ENCODE results near the gene XPR1.
"Not testable (repeated sequence)": the region's sequence is repeated elsewhere in the genome, so short reads cannot be mapped to it uniquely, and the experiment has no call there.

XPR1 gene

DNA sequence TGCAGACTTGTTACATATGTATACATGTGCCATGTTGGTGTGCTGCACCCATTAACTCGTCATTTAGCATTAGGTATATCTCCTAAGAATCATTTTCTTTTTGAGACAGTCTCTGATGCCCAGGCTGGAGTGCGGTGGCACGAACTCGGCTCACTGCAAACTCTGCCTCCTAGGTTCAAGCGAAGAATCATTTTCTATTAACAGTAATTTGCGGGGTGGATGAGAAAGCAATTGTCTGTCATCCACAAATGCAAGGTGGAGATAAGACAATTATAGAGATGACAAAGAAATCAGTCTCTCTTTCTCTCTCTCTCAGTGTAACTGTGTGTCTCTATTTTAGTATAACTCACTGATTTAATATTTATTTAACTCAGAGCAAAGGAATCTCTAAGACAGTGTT, 149.9 kb downstream of the XPR1 start:
- no peak for DNase-seq (ENCODE audit: low read depth, low spot score)

DNA sequence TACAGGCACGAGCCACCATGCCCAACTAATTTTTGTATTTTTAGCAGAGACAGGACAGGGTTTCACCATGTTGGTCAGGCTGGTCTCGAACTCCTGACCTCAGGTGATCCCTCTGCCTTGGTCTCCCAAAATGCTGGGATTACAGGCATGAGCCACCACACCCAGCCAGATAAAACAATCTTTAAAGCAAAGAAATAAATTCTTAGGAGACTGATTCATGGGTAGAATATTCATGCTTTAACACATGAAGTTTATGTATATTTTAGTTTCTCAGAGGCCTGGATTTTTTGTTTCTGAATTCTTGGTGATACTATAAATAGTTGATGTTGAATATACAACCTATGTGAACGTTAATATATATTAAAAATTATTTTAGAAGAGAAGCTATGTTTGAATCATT, 153.5 kb downstream of the XPR1 start:
- DNase-seq (ENCODE audit: low read depth, low spot score): no peak

DNA sequence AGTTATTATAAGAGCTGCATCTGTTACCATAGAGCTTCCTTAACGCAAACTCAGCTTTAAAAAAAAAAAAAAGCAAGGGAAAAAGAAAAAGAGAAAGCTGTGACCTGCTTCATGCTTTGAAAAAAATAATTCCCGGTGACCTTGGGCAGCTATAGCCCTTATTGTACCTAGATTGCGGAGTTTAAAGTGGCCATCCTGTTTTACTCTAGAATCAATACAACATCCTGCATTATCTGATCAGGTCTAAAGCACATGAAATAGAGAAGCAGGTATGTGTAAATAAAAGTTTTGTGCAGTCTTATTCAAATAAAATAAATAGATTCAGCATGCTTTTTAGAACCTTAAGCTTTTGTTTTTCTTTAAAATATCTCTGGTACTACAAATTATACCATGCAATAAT, 154.1 kb downstream of the XPR1 start:
- no peak for DNase-seq (ENCODE audit: low read depth, low spot score)

DNA sequence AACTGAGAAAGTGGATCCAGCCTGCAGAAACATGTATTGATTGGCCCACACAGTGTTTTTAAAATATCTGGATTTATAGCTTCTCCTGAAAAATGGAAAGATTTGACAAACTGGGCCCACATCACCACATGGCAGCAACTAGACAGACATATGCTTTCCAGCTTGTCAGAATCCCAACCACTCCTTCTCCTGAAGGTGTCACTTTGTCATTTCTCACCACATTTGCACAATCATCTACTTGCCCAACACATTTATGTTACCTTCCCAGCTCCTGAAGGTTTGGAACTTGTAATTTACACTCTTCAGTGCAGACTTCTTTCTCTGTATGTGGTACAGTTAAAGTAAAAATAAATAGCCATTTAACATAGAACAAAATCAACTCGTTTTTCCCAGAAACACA, 154.8 kb downstream of the XPR1 start:
- DNase-seq (ENCODE audit: low read depth, low spot score): no peak

GRCh38 chr1:180787628-180788307, 155.9 kb downstream of the XPR1 start:
- DNase-seq (ENCODE audit: low read depth, low spot score): no peak

DNA sequence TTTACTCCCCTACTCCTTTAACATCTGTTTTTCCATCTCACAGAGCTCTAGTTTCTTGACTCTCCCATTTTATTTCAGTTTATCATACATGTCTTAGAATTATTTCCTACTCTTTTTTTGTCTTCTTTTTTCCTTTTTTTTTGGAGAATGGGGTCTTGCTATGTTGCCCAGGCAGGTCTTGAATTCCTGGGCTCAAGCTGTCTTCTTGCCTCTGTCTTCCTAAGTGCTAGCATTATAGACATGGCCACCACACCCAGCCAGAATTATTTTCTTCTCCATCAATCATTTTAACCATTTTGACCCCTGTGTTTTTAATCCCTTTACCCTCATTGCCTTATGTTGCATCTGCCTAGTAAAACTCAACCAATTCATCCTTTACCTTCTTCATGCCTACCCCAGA, 157.6 kb downstream of the XPR1 start:
- DNase-seq (ENCODE audit: low read depth, low spot score): no peak

GRCh38 chr1:180791152-180791551, 159.3 kb downstream of the XPR1 start:
- not testable (repeated sequence) for DNase-seq (ENCODE audit: low read depth, low spot score)

DNA sequence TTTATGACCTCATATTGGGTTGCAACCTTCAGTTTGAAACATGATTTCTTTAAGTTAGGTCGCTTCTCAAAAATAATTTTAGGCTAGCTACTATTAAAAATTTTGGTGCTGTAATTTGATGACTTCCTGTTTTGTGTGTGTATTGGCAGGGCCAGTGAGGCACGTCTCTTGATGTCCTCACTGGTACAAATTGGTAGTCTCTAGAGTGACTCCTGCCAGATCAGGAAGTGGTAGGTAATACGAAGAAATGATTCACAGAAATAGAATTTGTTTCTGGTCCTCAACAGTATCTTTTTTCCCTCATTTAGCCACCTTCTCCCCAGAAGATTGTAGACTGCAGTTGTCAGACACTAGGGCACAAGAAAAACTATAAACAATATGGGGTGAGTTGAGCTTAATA, 160.0 kb downstream of the XPR1 start:
- no peak for DNase-seq (ENCODE audit: low read depth, low spot score)

DNA sequence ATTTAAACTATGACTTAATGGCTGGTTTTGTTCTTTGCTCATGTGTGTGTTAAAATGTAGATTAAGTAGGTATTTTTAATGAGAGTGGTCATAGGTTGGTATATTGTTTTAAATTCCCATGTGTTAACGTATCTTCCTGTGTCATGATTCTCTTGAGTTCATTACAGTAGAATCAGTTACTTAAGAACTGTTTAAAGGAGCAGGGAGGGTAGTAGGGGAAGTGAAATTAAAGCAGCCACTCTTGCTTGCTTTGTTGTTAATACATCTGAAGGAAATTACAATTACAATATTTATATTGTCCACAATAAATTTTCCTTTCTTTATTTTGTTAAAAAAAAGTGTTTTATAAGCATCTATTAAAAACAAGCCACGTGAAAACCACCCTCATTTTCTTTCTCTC, 161.6 kb downstream of the XPR1 start:
- DNase-seq (ENCODE audit: low read depth, low spot score): no peak

DNA sequence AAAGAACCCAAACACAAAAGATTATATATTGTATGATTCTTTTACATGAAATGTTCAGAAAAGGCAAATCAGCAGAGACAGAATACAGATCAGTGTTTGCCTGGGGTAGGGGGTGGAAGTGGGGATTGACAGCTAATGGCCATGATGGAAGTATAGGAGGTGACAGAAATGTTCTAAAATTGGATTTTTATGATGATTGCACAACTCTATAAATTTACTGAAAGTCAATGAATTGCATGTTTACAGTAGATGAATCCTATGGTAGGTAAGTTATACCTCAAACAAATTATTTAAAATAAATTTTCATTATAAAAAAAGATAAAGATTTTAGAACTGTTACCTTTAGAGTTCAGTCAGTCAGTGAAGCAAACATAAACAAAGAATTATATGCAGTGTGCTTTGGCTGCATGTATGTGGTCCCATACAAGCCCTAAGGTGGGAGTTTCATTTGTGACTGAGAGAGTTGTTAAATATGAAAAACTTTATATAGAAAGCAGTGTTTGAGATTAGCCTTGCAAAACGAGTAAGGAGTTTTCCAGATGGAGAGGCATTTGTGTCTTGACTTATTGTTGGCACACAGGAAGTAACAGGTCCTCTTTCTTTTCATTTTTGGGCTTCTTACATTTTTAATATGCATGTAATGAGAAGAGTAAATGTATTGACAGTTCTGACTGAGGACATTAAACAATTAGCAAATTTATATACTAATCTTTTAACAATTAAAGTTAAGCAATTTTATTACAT, 165.2 kb downstream of the XPR1 start:
- no peak for DNase-seq (ENCODE audit: low read depth, low spot score)

DNA sequence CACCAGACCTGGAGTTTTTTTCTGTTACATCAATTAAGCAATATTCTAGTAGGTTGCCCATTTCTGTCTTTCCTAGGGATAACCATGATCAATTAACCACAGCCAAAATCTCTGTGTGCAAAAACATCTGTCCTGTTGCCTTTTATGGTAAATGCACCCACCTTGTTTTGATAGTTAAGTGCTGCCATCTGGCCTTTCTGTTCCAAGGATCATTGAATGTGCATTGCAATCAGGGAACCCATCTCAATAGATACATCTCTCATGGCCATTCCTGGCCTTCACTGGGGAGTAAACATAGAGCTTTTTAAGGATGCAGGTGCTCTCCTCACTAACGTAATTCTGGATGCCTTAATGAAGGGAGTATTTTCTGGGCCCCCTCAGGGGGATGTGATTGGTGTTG, 169.1 kb downstream of the XPR1 start:
- no peak for DNase-seq (ENCODE audit: low read depth, low spot score)

- DNase-seq (ENCODE audit: low read depth, low spot score): no peak
These were observed 171.0 kb downstream of the XPR1 start for GRCh38 chr1:180802813-180803212.

GRCh38 chr1:180805316-180805715, 173.5 kb downstream of the XPR1 start:
- DNase-seq (ENCODE audit: low read depth, low spot score): no peak

- DNase-seq (ENCODE audit: low read depth, low spot score): no peak
These were observed 179.5 kb downstream of the XPR1 start for GRCh38 chr1:180811298-180811697.

DNA sequence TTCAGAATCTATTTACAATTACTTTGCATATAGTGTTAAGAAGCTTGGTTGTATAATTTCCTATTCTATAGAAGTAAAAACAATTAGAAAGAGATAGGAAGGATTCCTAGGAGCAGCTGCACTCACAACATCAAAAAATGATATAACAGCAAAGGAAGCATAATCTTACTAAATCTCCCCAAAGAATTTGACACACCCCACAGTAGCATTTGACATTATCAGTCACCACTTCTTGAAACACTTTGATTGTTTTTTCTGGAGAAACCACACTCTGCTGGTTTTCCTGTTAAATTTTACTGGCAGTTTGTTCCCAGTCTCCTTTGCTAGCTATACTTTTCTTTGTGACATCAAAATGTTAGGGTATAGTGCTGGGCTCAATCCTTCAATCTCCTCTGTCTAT, 180.1 kb downstream of the XPR1 start:
- no peak for DNase-seq (ENCODE audit: low read depth, low spot score)

GRCh38 chr1:180814258-180814657, 182.4 kb downstream of the XPR1 start:
- no peak for DNase-seq (ENCODE audit: low read depth, low spot score)

- no peak for DNase-seq (ENCODE audit: low read depth, low spot score)
These were observed 183.4 kb downstream of the XPR1 start for GRCh38 chr1:180815188-180815587.

GRCh38 chr1:180816132-180816531, 184.3 kb downstream of the XPR1 start:
- no peak for DNase-seq (ENCODE audit: low read depth, low spot score)

DNA sequence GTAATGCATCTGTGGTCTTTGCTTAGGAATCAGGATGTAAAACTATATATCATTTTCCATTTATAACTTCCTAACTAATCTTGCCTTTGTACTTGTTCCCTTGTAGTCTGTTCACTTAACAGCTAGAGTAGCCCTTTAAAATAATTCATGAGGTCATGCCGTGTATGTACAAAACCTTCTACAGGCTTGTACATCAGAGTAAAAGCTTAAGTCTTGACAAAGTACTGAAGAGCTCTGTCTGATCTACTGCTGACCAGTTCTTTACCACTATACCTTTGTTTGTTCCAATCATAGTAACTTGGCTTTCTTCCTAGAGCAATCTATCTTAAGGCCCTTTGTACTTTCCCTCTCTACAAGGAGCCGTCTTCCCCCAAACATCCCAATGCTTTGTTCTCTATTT, 190.1 kb downstream of the XPR1 start:
- no peak for DNase-seq (ENCODE audit: low read depth, low spot score)

DNA sequence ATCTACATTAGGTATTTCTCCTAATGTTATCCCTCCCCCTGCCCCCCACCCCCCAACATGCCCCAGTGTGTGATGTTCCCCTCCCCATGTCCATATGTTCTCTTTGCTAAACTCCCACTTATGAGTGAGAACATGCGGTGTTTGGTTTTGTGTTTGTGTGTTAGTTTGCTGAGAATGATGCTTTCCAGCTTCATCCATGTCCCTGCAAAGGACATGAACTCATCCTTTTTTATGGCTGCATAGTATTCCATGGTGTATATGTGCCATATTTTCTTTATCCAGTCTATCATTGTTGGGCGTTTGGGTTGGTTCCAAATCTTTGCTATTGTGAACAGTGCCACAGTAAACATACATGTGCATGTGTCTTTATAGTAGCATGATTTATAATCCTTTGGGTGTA, 199.7 kb downstream of the XPR1 start:
- DNase-seq (ENCODE audit: low read depth, low spot score): not testable (repeated sequence)

GRCh38 chr1:180833180-180833579, 201.4 kb downstream of the XPR1 start:
- DNase-seq (ENCODE audit: low read depth, low spot score): not testable (repeated sequence)

- DNase-seq (ENCODE audit: low read depth, low spot score): no peak
These were observed 204.6 kb downstream of the XPR1 start for GRCh38 chr1:180836449-180836848.

GRCh38 chr1:180837020-180837419, 205.2 kb downstream of the XPR1 start:
- DNase-seq (ENCODE audit: low read depth, low spot score): no peak
